Astrocyte (in vitro differentiated cells and primary cell): ENCODE results near the gene MEGF11.

Experiments used
- EZH2 ChIP-seq: IDR thresholded peaks from 2 replicates; pipeline ENCODE4 v1.6.1; 2012; ENCODE audit warnings: mild to moderate bottlenecking, low read length, inconsistent platforms; ENCODE audit not compliant: insufficient read depth
- TF ChIP-seq, protein P1 (sequence below): IDR thresholded peaks from 2 replicates; pipeline ENCODE4 v1.5.1; 2011; ENCODE audit warnings: low read depth, mild to moderate bottlenecking, inconsistent platforms, low read length, moderate library complexity; ENCODE audit not compliant: insufficient read depth

DNA sequence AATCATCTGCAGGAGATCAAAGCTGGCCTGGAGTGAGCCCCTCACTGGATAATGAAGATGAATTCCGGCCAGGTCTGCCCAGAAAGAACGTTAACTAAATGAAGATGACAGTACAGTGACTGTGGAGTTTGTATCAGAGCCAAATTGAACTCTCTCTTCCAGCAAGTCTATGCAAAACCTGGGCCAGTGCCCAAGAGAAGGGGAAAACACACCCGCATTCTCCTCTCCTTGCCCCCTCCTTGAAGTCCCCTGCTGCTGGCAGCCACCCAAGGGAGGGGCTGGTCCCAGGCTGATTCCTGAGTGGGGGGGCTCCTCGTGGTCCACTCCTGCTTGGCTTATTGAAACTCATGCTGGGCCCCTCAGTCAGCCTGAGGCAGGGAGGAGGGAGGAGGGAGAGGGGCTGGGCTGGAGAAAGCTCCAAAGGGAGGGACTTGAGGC, 228.5 kb downstream of the MEGF11 start:
- TF ChIP-seq, protein P1, sequence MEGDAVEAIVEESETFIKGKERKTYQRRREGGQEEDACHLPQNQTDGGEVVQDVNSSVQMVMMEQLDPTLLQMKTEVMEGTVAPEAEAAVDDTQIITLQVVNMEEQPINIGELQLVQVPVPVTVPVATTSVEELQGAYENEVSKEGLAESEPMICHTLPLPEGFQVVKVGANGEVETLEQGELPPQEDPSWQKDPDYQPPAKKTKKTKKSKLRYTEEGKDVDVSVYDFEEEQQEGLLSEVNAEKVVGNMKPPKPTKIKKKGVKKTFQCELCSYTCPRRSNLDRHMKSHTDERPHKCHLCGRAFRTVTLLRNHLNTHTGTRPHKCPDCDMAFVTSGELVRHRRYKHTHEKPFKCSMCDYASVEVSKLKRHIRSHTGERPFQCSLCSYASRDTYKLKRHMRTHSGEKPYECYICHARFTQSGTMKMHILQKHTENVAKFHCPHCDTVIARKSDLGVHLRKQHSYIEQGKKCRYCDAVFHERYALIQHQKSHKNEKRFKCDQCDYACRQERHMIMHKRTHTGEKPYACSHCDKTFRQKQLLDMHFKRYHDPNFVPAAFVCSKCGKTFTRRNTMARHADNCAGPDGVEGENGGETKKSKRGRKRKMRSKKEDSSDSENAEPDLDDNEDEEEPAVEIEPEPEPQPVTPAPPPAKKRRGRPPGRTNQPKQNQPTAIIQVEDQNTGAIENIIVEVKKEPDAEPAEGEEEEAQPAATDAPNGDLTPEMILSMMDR: no peak
- no peak for TF ChIP-seq EZH2
